Smooth muscle cell (in vitro differentiated cells): ENCODE data around the gene UNC13C. TPM values are rescaled to one million over a fixed set of nuclear protein-coding genes. Genes with fewer than 3 reads are reported as not detected.

Source experiments
- DNase-seq: peaks from one replicate; lab custom pipeline; 2025; ENCODE audit not compliant: unreplicated experiment; lab: John Stamatoyannopoulos, UW
- H2AFZ ChIP-seq: fragments of 200-600 bp; sonication (generic); 2 replicates; pipeline ENCODE4 v1.6.0; 2016; ENCODE audit warnings: antibody characterized with exemption, low read depth, mild to moderate bottlenecking
- H3F3A ChIP-seq: fragments of 200-600 bp; sonication (generic); 2 replicates; pipeline ENCODE4 v1.6.0; 2017; ENCODE audit warnings: antibody characterized with exemption, low read depth
- H3K27ac ChIP-seq: fragments of 200-600 bp; sonication (generic); 2 replicates; pipeline ENCODE4 v1.5.1; 2016; ENCODE audit warnings: low read depth, mild to moderate bottlenecking
- H3K27me3 ChIP-seq: fragments of 200-600 bp; sonication (generic); 2 replicates; pipeline ENCODE4 v1.6.1; 2016; ENCODE audit warnings: low read depth, mild to moderate bottlenecking
- H3K36me3 ChIP-seq: fragments of 200-600 bp; sonication (generic); 2 replicates; pipeline ENCODE4 v1.5.1; 2016; ENCODE audit warnings: low read depth
- H3K4me1 ChIP-seq: fragments of 200-600 bp; sonication (generic); 2 replicates; pipeline ENCODE4 v1.5.1; 2016; ENCODE audit warnings: low read depth
- H3K4me2 ChIP-seq: fragments of 200-600 bp; sonication (generic); 2 replicates; pipeline ENCODE4 v1.6.0; 2016; ENCODE audit warnings: mild to moderate bottlenecking
- H3K4me3 ChIP-seq: fragments of 200-600 bp; sonication (generic); 2 replicates; pipeline ENCODE4 v1.5.1; 2016; ENCODE audit warnings: mild to moderate bottlenecking
- H3K79me2 ChIP-seq: fragments of 200-600 bp; sonication (generic); 2 replicates; pipeline ENCODE4 v1.6.0; 2016; ENCODE audit warnings: low read depth, mild to moderate bottlenecking
- H3K9ac ChIP-seq: fragments of 200-600 bp; sonication (generic); 2 replicates; pipeline ENCODE4 v1.6.0; 2016; ENCODE audit warnings: low read depth
- H3K9me3 ChIP-seq: fragments of 200-600 bp; sonication (generic); replicated peaks from 2 replicates; pipeline ENCODE4 v1.5.1; 2016; ENCODE audit warnings: low read depth
- H4K20me1 ChIP-seq: fragments of 200-600 bp; sonication (generic); 2 replicates; pipeline ENCODE4 v1.6.0; 2016; ENCODE audit warnings: low read depth
- CTCF ChIP-seq: fragments of 200-600 bp; sonication (generic); IDR thresholded peaks from 2 replicates; pipeline ENCODE4 v1.5.1; 2017; ENCODE audit warnings: borderline replicate concordance, mild to moderate bottlenecking, antibody characterized with exemption; ENCODE audit not compliant: insufficient read depth, poor library complexity, severe bottlenecking
- WGBS: methylation state at CpG from one replicate; pipeline ENCODE4 v1.1.7; 2016; ENCODE audit warnings: low lambda C conversion rate; 5-methylcytosine and 5-hydroxymethylcytosine counted together
- polyA plus RNA-seq: library from polyadenylated mRNA; unstranded; fragments of >200 nt; fragmentation: Nextera tagmentation; extraction: Ambion mirVana; gene quantifications from 2 replicates; pipeline ENCODE4 v1.2.1, GENCODE V29; 2016
- total RNA-seq: library from RNA; depleted of rRNA; stranded (reverse); fragments of >200 nt; gene quantifications from 2 replicates; pipeline ENCODE4 v1.2.3, GENCODE V29; 2014

The UNC13C gene
- total and polyA plus RNA-seq, 2 experiments from 2014 or later, result 0.85 to 4.0 TPM

- Histone ChIP-seq H3K27ac (no peak overlapping the region), H3F3A (no peaks in the 10 kb centered on the region), H3K36me3 (no peaks in the 10 kb centered on the region), H3K4me1 (no peaks in the 10 kb centered on the region), H3K4me3 (no peak overlapping the region), H3K9ac (no peak overlapping the region), H3K4me2 (no peak overlapping the region), H4K20me1 (no peaks in the 10 kb centered on the region), H2AFZ (no peak overlapping the region), H3K79me2 (no peaks in the 10 kb centered on the region), H3K27me3 (no peaks in the 10 kb centered on the region), H3K9me3 (no peaks in the 10 kb centered on the region)
- 82% methylated on average over 6 of the region's 6 CpGs for WGBS
- TF ChIP-seq CTCF, result no peak
- no peak for DNase-seq
Observed at GRCh38 chr15:54540721-54541120, 562.5 kb downstream of the UNC13C start.

GRCh38 chr15:54547491-54547890 lies 569.2 kb downstream of the UNC13C start:
- H3K27me3 ChIP-seq, result no peaks in the 10 kb centered on the region
- H3K9me3 ChIP-seq, result no peaks in the 10 kb centered on the region
- H3K79me2 ChIP-seq, result no peaks in the 10 kb centered on the region
- no peak overlapping the region for H3K4me3 ChIP-seq
- no peak for TF ChIP-seq CTCF
- no peak overlapping the region for H3K4me2 ChIP-seq
- WGBS, result 66% methylated on average over 3 of the region's 3 CpGs
- no peaks in the 10 kb centered on the region for H3K4me1 ChIP-seq
- DNase-seq, result no peak
- no peaks in the 10 kb centered on the region for H3F3A ChIP-seq
- no peaks in the 10 kb centered on the region for H3K36me3 ChIP-seq
- H3K9ac ChIP-seq, result no peak overlapping the region
- no peak overlapping the region for H2AFZ ChIP-seq
- no peaks in the 10 kb centered on the region for H4K20me1 ChIP-seq
- no peak overlapping the region for H3K27ac ChIP-seq

GRCh38 chr15:54550954-54551353 lies 572.7 kb downstream of the UNC13C start:
- Histone ChIP-seq H3K36me3 (no peaks in the 10 kb centered on the region), H3K4me3 (no peak overlapping the region), H3K79me2 (no peaks in the 10 kb centered on the region), H3K27me3 (no peaks in the 10 kb centered on the region), H3K27ac (no peak overlapping the region), H3F3A (no peaks in the 10 kb centered on the region), H3K4me2 (no peak overlapping the region), H2AFZ (no peak overlapping the region), H4K20me1 (no peaks in the 10 kb centered on the region), H3K9ac (no peak overlapping the region), H3K4me1 (no peaks in the 10 kb centered on the region), H3K9me3 (no peaks in the 10 kb centered on the region)
- 42% methylated on average over 1 of the region's 1 CpG for WGBS
- DNase-seq, result no peak
- TF ChIP-seq CTCF, result no peak

- no peak for DNase-seq
- Histone ChIP-seq H3K27me3 (no peaks in the 10 kb centered on the region), H3K36me3 (no peaks in the 10 kb centered on the region), H3F3A (no peaks in the 10 kb centered on the region), H3K4me2 (no peak overlapping the region), H3K9ac (no peak overlapping the region), H4K20me1 (no peaks in the 10 kb centered on the region), H3K4me3 (no peak overlapping the region), H3K79me2 (no peaks in the 10 kb centered on the region), H3K27ac (no peak overlapping the region), H3K4me1 (no peaks in the 10 kb centered on the region), H2AFZ (no peak overlapping the region), H3K9me3 (no peaks in the 10 kb centered on the region)
- no peak for TF ChIP-seq CTCF
- WGBS, result 46% methylated on average over 1 of the region's 1 CpG
Observed at GRCh38 chr15:54556231-54556630, 578.0 kb downstream of the UNC13C start.
